HL-60 (cell line): ENCODE measurements around the gene PTPRN2.

Source experiments
- DNase-seq, 2 experiments: peaks; one replicate each; pipeline ENCODE4 v3.0.0-alpha.2; 2010 to 2020; ENCODE audit warnings: low read depth in 1 of 2, low spot score in 1 of 2
- H3K27ac ChIP-seq: fragments of 250-450 bp; sonication (Bioruptor Pico); replicated peaks from 2 replicates; pipeline ENCODE4 v1.5.1; 2020; ENCODE audit warnings: mild to moderate bottlenecking, moderate library complexity
- H3K27me3 ChIP-seq: fragments of 250-450 bp; sonication (Bioruptor Pico); 2 replicates; pipeline ENCODE4 v1.5.1; 2021; ENCODE audit warnings: mild to moderate bottlenecking, moderate library complexity; ENCODE audit not compliant: insufficient read depth, poor library complexity, severe bottlenecking
- H3K4me3 ChIP-seq: replicated peaks from 2 replicates; pipeline ENCODE4 v1.5.1; 2011; ENCODE audit warnings: mild to moderate bottlenecking, control low read depth, low read length; ENCODE audit not compliant: insufficient read depth
- GABPA ChIP-seq: IDR thresholded peaks from 2 replicates; pipeline ENCODE4 v1.6.1; 2012; ENCODE audit warnings: low read depth
- POLR2AphosphoS5 ChIP-seq: IDR thresholded peaks from 2 replicates; pipeline ENCODE4 v1.6.1; 2012; ENCODE audit warnings: low read depth
- REST ChIP-seq: IDR thresholded peaks from 2 replicates; pipeline ENCODE4 v1.6.1; 2012; ENCODE audit warnings: low read depth; ENCODE audit not compliant: insufficient replicate concordance
- SPI1 ChIP-seq: IDR thresholded peaks from 2 replicates; pipeline ENCODE4 v1.6.1; 2012; ENCODE audit warnings: low read depth, mild to moderate bottlenecking, borderline replicate concordance
- TF ChIP-seq, protein P1 (sequence below): IDR thresholded peaks from one replicate; pipeline ENCODE4 v1.5.1; 2011; ENCODE audit warnings: low read length, control low read depth, inconsistent platforms; ENCODE audit not compliant: insufficient read depth

PTPRN2 gene

DNA sequence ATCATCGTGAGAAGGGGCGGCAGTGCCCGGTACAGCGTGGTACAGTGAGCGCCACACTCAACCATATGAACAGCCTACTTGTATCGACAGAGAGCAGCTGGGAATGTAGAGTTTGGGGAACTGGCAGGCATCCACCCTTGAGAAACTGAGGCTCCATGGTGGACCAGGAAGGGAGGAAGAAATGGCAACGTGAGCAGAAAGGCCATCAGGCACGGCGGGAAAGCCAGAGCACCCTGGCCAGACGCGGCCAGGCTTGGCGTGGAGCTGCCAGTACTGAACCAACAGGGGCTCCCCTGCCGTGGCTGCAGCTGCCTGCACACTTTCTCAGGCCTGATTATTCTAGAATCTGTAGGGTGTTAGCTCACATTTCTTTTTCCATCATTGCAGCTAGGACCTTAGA, 442.3 kb downstream of the PTPRN2 start:
- no peak for DNase-seq
- Histone ChIP-seq H3K4me3 (no peak overlapping the region), H3K27me3 (no peaks in the 10 kb centered on the region), H3K27ac (no peak overlapping the region)
- TF ChIP-seq SPI1 (no peak), GABPA (no peak), REST (no peak), POLR2AphosphoS5 (no peak)
- TF ChIP-seq, protein P1, sequence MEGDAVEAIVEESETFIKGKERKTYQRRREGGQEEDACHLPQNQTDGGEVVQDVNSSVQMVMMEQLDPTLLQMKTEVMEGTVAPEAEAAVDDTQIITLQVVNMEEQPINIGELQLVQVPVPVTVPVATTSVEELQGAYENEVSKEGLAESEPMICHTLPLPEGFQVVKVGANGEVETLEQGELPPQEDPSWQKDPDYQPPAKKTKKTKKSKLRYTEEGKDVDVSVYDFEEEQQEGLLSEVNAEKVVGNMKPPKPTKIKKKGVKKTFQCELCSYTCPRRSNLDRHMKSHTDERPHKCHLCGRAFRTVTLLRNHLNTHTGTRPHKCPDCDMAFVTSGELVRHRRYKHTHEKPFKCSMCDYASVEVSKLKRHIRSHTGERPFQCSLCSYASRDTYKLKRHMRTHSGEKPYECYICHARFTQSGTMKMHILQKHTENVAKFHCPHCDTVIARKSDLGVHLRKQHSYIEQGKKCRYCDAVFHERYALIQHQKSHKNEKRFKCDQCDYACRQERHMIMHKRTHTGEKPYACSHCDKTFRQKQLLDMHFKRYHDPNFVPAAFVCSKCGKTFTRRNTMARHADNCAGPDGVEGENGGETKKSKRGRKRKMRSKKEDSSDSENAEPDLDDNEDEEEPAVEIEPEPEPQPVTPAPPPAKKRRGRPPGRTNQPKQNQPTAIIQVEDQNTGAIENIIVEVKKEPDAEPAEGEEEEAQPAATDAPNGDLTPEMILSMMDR, result no peak

GRCh38 chr7:158143196-158144120, 444.2 kb downstream of the PTPRN2 start:
- Histone ChIP-seq H3K4me3 (no peak overlapping the region), H3K27ac (no peak overlapping the region), H3K27me3 (no peaks in the 10 kb centered on the region)
- no peak for TF ChIP-seq POLR2AphosphoS5
- TF ChIP-seq GABPA, result no peak
- no peak for TF ChIP-seq SPI1
- TF ChIP-seq, protein P1, result no peak
- no peak for TF ChIP-seq REST
- DNase-seq, result no peak

DNA sequence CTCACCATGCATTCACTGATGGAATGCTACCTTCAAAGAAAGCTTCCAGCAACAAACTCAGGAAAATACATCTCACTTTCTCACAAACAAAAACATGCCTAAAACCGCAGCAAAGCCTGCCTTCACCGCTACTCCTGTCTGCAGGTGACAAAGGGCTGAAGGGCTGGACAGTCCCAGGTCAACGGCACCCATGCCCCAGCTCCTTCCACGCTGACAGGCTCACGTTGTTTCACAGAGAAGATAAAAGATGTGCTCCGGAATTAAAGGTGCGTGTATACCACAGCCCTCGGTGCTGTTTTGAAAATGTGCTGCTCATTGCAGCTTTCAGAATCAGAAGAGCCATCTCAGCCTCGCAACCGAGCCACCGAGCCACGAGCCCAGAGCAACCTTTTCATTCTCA, 445.0 kb downstream of the PTPRN2 start:
- H3K4me3 ChIP-seq, result no peak overlapping the region
- H3K27ac ChIP-seq, result no peak overlapping the region

More for the DNA sequence above, 445.0 kb downstream of the PTPRN2 start:
- H3K27me3 ChIP-seq, result no peaks in the 10 kb centered on the region
- TF ChIP-seq GABPA (no peak), SPI1 (no peak), REST (no peak), POLR2AphosphoS5 (no peak)
- TF ChIP-seq, protein P1, result no peak
- DNase-seq, result no peak
